GM12891 (cell line): ENCODE results near the gene TFCP2L1.

Experiments
- PAX5 ChIP-seq: IDR thresholded peaks from 2 replicates; pipeline ENCODE4 v1.6.1; 2011; ENCODE audit warnings: low read length, moderate library complexity, mild to moderate bottlenecking; ENCODE audit not compliant: insufficient read depth, severe bottlenecking
- POLR2A ChIP-seq: IDR thresholded peaks from 2 replicates; pipeline ENCODE4 v1.6.1; 2011; ENCODE audit warnings: low read depth, low read length, control low read depth
- POLR2AphosphoS5 ChIP-seq: IDR thresholded peaks from 2 replicates; pipeline ENCODE4 v1.6.1; 2011; ENCODE audit warnings: low read depth, low read length, control low read depth
- POU2F2 ChIP-seq: IDR thresholded peaks from 2 replicates; pipeline ENCODE4 v1.6.1; 2011; ENCODE audit warnings: low read depth, mild to moderate bottlenecking, control low read depth, low read length, moderate library complexity
- TAF1 ChIP-seq: IDR thresholded peaks from 2 replicates; pipeline ENCODE4 v1.6.1; 2011; ENCODE audit warnings: low read depth, low read length, control low read depth

DNA sequence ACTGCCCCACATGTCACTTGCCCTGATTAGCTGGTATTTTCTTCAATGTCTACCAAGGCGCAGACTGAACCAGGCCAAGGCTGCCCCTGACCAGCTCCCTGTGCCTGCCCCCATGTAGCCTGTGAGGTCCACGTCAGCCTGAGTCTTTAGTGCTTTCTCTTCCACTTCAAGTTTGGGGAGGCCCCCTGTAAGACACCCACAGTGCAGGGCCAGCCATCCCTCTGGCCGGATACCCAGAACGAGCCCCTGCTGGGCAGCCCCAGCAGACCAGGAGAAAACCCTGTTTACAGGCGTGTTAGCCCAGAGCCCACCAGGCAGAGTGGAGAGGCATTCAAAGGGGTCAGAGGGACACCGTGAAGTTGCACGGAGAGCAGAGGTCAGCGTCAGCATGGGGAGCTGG lies 92.4 kb downstream of the TFCP2L1 start:
- TF ChIP-seq POLR2AphosphoS5, result no peak
- no peak for TF ChIP-seq POLR2A
- no peak for TF ChIP-seq PAX5
- no peak for TF ChIP-seq TAF1
- TF ChIP-seq POU2F2, result no peak
